Measurements from ENCODE around the gene CLCN6. TPM values are rescaled to one million over a fixed set of nuclear protein-coding genes. Genes with fewer than 3 reads are reported as not detected.

Gene CLCN6
- total RNA-seq, 1 experiment from 2014 or later, result 6.1 TPM

DNA sequence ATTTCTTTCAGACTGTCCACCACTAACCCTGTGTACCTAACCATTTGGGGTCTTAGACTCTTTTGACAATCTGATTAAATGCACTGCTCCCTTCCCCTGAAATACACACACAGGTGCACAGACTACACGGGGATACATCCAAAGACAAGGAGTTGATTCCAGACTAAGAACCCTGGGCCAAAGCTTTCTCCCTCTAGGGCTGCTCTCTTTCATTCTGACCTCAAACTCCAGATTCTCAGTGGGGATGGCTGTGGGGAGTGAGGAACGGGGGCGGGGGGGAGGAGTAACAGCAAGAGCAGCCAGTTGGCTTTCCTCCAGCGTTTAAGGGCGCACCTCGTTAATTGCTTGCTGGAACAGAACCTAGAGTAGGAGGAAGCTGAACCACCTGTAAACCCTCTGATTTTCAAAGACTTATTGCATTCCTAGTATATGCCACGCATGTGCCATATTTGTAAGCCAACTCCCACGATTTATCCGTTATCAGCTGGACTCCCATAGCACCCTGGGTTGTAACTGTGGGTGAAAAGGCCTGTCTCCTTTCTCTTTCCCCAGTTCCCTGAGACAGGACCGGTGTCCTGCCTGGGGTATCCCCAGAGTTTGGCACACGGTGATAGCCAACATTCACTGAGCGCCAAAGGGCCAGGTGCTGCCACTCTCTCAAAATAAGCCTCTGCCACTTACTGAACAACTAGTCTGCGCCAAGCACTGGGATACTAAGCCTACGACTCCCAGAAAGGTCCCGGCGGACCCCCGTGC lies 1.1 kb upstream of the CLCN6 start:
- H3K9me2 ChIP-seq (replicated peaks; ENCODE audit: low read length), result no peaks in the 10 kb centered on the region
- no peaks in the 10 kb centered on the region for H4K20me1 ChIP-seq (ENCODE audit: low read length)
- intact Hi-C loops (cut with micrococcal nuclease), result loop anchor here (1.0 to 5.0 kb wide), 2 partner anchors 18 to 68 kb away; partner anchors contain the start of gene AGTRAP
- H2AFZ ChIP-seq (ENCODE audit: low read length), result peak overlapping the region; percentile 80; the same call in 1 of the 2 replicates
- peak; percentile 12 for DNase-seq
- H3K4me3 ChIP-seq (ENCODE audit: low read length), result peak overlapping the region; percentile 83
- ChIA-PET CTCF (no interaction called here), POLR2A (ENCODE audit: unreplicated experiment) (no interaction called here)
- H3K79me2 ChIP-seq (ENCODE audit: low read length), result peaks cover 22% of the 10 kb centered on the region
- H3F3A ChIP-seq (ENCODE audit: low read length, unreplicated experiment), result no peaks in the 10 kb centered on the region
- peaks cover 50% of the 10 kb centered on the region for H3K4me1 ChIP-seq (ENCODE audit: insufficient read depth, low read length)
- TF ChIP-seq, protein P1, sequence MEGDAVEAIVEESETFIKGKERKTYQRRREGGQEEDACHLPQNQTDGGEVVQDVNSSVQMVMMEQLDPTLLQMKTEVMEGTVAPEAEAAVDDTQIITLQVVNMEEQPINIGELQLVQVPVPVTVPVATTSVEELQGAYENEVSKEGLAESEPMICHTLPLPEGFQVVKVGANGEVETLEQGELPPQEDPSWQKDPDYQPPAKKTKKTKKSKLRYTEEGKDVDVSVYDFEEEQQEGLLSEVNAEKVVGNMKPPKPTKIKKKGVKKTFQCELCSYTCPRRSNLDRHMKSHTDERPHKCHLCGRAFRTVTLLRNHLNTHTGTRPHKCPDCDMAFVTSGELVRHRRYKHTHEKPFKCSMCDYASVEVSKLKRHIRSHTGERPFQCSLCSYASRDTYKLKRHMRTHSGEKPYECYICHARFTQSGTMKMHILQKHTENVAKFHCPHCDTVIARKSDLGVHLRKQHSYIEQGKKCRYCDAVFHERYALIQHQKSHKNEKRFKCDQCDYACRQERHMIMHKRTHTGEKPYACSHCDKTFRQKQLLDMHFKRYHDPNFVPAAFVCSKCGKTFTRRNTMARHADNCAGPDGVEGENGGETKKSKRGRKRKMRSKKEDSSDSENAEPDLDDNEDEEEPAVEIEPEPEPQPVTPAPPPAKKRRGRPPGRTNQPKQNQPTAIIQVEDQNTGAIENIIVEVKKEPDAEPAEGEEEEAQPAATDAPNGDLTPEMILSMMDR (conservative IDR thresholded peaks at IDR 0.05; ENCODE audit: low read depth, low read length), result no peak
- TF ChIP-seq EZH2phosphoT487 (IDR thresholded peaks at IDR 0.05; ENCODE audit: borderline replicate concordance, low read length) (no peak), EZH2 (IDR thresholded peaks at IDR 0.05; ENCODE audit: low read length, unreplicated experiment) (no peak)
- peak overlapping the region; percentile 82 for H3K9ac ChIP-seq (ENCODE audit: low read length)
- H3K36me3 ChIP-seq (ENCODE audit: low read depth, low read length), result no peaks in the 10 kb centered on the region; the same call in 1 of the 2 replicates
- no peak for ATAC-seq
- no TSS peak for BruUV-seq (replicated peaks)
- H3K9me3 ChIP-seq (ENCODE audit: low read length), result no peaks in the 10 kb centered on the region
- H3K4me2 ChIP-seq (ENCODE audit: low read length), result peak overlapping the region; percentile 89
- H3K27ac ChIP-seq (ENCODE audit: low read length), result peak overlapping the region; percentile 91
- H3K27me3 ChIP-seq (ENCODE audit: low read length), result no peaks in the 10 kb centered on the region

DNA sequence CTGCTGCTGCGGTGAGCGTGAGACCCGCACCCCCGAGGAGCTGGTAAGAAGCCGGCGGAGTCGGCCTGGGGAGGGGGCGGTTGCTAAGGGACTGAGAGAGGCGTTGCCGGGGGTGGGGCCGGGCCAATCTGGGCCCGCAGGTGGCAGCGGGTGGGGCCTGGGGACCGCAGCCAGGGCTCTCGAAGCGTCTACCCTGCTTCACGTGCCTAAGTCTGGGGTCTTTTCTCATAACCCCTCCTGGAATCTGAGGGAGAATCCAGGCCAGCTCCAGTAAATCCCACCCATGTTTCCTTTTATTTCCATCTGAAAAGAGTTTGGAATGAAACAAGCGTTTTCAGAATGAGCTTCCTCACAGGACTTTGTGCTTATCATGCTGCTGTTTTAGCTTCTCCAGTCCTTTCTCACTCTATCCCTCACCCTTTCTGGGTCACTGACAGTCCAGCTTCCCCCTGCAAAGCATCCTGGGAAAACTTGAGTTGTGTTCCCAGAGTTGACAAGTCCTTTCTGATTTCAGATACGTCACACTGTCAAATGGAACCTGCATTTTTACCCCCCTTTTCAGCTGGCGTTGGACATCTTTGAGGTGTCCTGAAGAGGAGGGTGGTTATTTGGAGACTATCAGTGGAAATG lies 431 bp downstream of the CLCN6 start:
- ChIA-PET POLR2A (ENCODE audit: unreplicated experiment) (interaction anchor here (0.6 to 1.0 kb wide), 6 partner anchors 19 to 212 kb away, joined by 4 to 6 read pairs (median 5); no protein-coding TSS in a partner anchor), CTCF (interaction anchor here (0.6 kb wide), 1 partner anchor 21 kb away, joined by 4 read pairs; no protein-coding TSS in a partner anchor)
- Histone ChIP-seq H3K9me2 (replicated peaks; ENCODE audit: low read length) (no peaks in the 10 kb centered on the region), H4K20me1 (ENCODE audit: low read length) (no peaks in the 10 kb centered on the region), H2AFZ (ENCODE audit: low read length) (peak overlapping the region; percentile 82), H3K27ac (ENCODE audit: low read length) (peak overlapping the region; percentile 82), H3K4me2 (ENCODE audit: low read length) (peak overlapping the region; percentile 93), H3K9ac (ENCODE audit: low read length) (peak overlapping the region; percentile 85), H3K79me2 (ENCODE audit: low read length) (peaks cover 22% of the 10 kb centered on the region), H3K9me3 (ENCODE audit: low read length) (no peaks in the 10 kb centered on the region), H3K4me1 (ENCODE audit: insufficient read depth, low read length) (peaks cover 50% of the 10 kb centered on the region), H3K27me3 (ENCODE audit: low read length) (no peaks in the 10 kb centered on the region), H3K36me3 (ENCODE audit: low read depth, low read length) (no peaks in the 10 kb centered on the region; the same call in 1 of the 2 replicates), H3F3A (ENCODE audit: low read length, unreplicated experiment) (no peaks in the 10 kb centered on the region), H3K4me3 (ENCODE audit: low read length) (peak overlapping the region; percentile 83)
- BruUV-seq (replicated peaks), result TSS peak; percentile 59
- intact Hi-C loops (cut with micrococcal nuclease), result loop anchor here (5.0 kb wide), 1 partner anchor 69 kb away; the partner anchor contains the start of gene AGTRAP
- DNase-seq (peak; percentile 17), ATAC-seq (peak; percentile 37)
- TF ChIP-seq EZH2phosphoT487 (IDR thresholded peaks at IDR 0.05; ENCODE audit: borderline replicate concordance, low read length), result no peak
- TF ChIP-seq EZH2 (IDR thresholded peaks at IDR 0.05; ENCODE audit: low read length, unreplicated experiment), result no peak
- TF ChIP-seq, protein P1 (conservative IDR thresholded peaks at IDR 0.05; ENCODE audit: low read depth, low read length), result no peak

All from PC-3 (cell line).